Endodermal cell (in vitro differentiated cells): ENCODE measurements around the gene AP2S1. TPM values are rescaled to one million over a fixed set of nuclear protein-coding genes. Genes with fewer than 3 reads are reported as not detected.

Experiments
- DNase-seq: peaks from one replicate; pipeline ENCODE4 v3.0.0-alpha.2; 2017
- H3K27ac ChIP-seq: 2 replicates; pipeline ENCODE4 v1.5.1; 2013; ENCODE audit warnings: mild to moderate bottlenecking, low read depth, low read length, moderate library complexity
- H3K27me3 ChIP-seq: 2 replicates; pipeline ENCODE4 v1.6.1; 2013; ENCODE audit warnings: mild to moderate bottlenecking, low read length, moderate library complexity; ENCODE audit not compliant: insufficient read depth, control insufficient read depth, poor library complexity, severe bottlenecking
- H3K36me3 ChIP-seq: 2 replicates; pipeline ENCODE4 v1.7.0; 2013; ENCODE audit warnings: mild to moderate bottlenecking, low read length, moderate library complexity; ENCODE audit not compliant: control insufficient read depth, insufficient read depth
- H3K4me1 ChIP-seq: one replicate; pipeline ENCODE4 v1.7.0; 2013; ENCODE audit warnings: low read length; ENCODE audit not compliant: control insufficient read depth, insufficient read depth
- H3K4me3 ChIP-seq: 2 replicates; pipeline ENCODE4 v1.5.1; 2013; ENCODE audit warnings: mild to moderate bottlenecking, low read length, moderate library complexity
- H3K9ac ChIP-seq: 2 replicates; pipeline ENCODE4 v1.6.1; 2013; ENCODE audit warnings: mild to moderate bottlenecking, low read length, moderate library complexity; ENCODE audit not compliant: poor library complexity, severe bottlenecking; ENCODE audit errors: extremely low read depth
- H3K9me3 ChIP-seq: 2 replicates; pipeline ENCODE4 v1.6.1; 2013; ENCODE audit warnings: mild to moderate bottlenecking, low read length, moderate library complexity; ENCODE audit not compliant: control insufficient read depth
- H3K27ac Mint-ChIP-seq: 2 replicates; pipeline ENCODE4 v1.8.0; 2020; ENCODE audit warnings: mixed read lengths
- H3K27me3 Mint-ChIP-seq: 2 replicates; pipeline ENCODE4 v1.8.0; 2021; ENCODE audit warnings: mild to moderate bottlenecking, mixed read lengths; ENCODE audit not compliant: insufficient read depth
- H3K36me3 Mint-ChIP-seq: 2 replicates; pipeline ENCODE4 v1.8.0; 2020; ENCODE audit warnings: low read depth, mixed read lengths
- H3K4me1 Mint-ChIP-seq: 2 replicates; pipeline ENCODE4 v1.8.0; 2020; ENCODE audit warnings: mixed read lengths
- H3K4me3 Mint-ChIP-seq: 2 replicates; pipeline ENCODE4 v1.8.0; 2020; ENCODE audit warnings: mild to moderate bottlenecking, moderate library complexity, mixed read lengths
- H3K9me3 Mint-ChIP-seq: 2 replicates; pipeline ENCODE4 v1.8.0; 2020; ENCODE audit warnings: mild to moderate bottlenecking, mixed read lengths
- CTCF ChIP-seq: fragments of 200-600 bp; sonication (generic); conservative IDR thresholded peaks from 2 replicates; pipeline ENCODE4 v1.5.0; 2021; ENCODE audit warnings: antibody characterized with exemption, mild to moderate bottlenecking
- WGBS, 2 experiments: methylation state at CpG; one replicate each; pipeline versions ENCODE4 v1.1.5 to v1.1.7; 2013; ENCODE audit warnings: missing lambda C conversion rate in 2 of 2, mixed read lengths in 1 of 2; ENCODE audit not compliant: insufficient coverage in 1 of 2, insufficient read length in 1 of 2; 5-methylcytosine and 5-hydroxymethylcytosine counted together
- total RNA-seq, 2 donors: library from RNA; stranded (reverse); fragmentation: NEBNext Ultra II Directional in 1 of 2; extraction: Animal tissue kit (Norgen Biotek cat#: 25700) in 1 of 2; gene quantifications; 2 replicates in 1 of 2; 3 replicates in 1 of 2; pipeline ENCODE4 v1.2.1, GENCODE V29; 2021

Gene AP2S1
- total RNA-seq, 2 donors from 2014 or later, result 162 to 214 TPM

DNA sequence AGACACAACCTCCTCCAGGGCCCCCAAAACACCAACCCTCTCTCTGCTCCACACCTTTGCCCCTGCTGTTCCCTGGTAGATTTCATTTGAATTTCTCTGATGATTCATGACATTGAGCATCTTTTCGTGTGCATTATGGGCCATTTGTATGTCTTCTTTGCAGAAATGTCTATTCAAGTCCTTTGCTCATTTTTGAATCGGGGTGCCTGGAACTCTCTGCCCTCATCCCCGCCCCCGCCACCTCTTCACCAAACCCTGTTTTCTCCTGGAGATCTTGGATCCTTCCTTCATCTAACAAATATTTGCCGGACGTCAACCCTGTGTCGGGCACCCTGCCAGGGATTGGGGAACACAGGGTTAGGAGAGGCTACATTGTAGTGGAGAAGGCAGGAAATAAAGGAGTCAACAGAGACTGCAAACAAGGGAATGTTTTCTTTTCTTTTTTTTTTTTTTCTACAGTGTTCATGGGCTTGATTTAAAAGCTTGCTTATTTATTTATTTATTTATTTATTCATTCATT lies 36.7 kb downstream of the AP2S1 start:
- H3K36me3 ChIP-seq, result no peaks in the 10 kb centered on the region
- no peaks in the 10 kb centered on the region for H3K9me3 Mint-ChIP-seq
- peaks cover 71% of the 10 kb centered on the region for H3K27me3 Mint-ChIP-seq
- peaks cover 3% of the 10 kb centered on the region for H3K4me1 Mint-ChIP-seq
- no peak overlapping the region for H3K9ac ChIP-seq
- H3K4me1 ChIP-seq, result no peaks in the 10 kb centered on the region
- no peak for TF ChIP-seq CTCF
- no peak overlapping the region for H3K4me3 Mint-ChIP-seq
- no peak overlapping the region for H3K27ac Mint-ChIP-seq
- no peaks in the 10 kb centered on the region for H3K36me3 Mint-ChIP-seq
- no peak overlapping the region for H3K27ac ChIP-seq
- H3K4me3 ChIP-seq, result no peak overlapping the region
- no peak for DNase-seq
- 84 to 91% methylated on average over 4 to 7 of the region's 7 CpGs for WGBS, 2 experiments
- peaks cover 57% of the 10 kb centered on the region for H3K27me3 ChIP-seq
- H3K9me3 ChIP-seq, result no peaks in the 10 kb centered on the region

- no peaks in the 10 kb centered on the region for H3K4me1 ChIP-seq
- 68 to 73% methylated on average over 12 to 24 of the region's 24 CpGs for WGBS, 2 experiments
- H3K9ac ChIP-seq, result no peak overlapping the region
- H3K9me3 ChIP-seq, result no peaks in the 10 kb centered on the region
- H3K4me3 ChIP-seq, result no peak overlapping the region
- Mint-ChIP-seq H3K4me1 (peaks cover 3% of the 10 kb centered on the region), H3K36me3 (no peaks in the 10 kb centered on the region), H3K27ac (no peak overlapping the region), H3K4me3 (no peak overlapping the region), H3K9me3 (no peaks in the 10 kb centered on the region), H3K27me3 (peaks cover 64% of the 10 kb centered on the region)
- H3K36me3 ChIP-seq, result no peaks in the 10 kb centered on the region
- H3K27ac ChIP-seq, result no peak overlapping the region
- DNase-seq, result no peak
- no peak for TF ChIP-seq CTCF
- peaks cover 51% of the 10 kb centered on the region for H3K27me3 ChIP-seq
Observed at GRCh38 chr19:46812977-46813838, 37.4 kb downstream of the AP2S1 start.

DNA sequence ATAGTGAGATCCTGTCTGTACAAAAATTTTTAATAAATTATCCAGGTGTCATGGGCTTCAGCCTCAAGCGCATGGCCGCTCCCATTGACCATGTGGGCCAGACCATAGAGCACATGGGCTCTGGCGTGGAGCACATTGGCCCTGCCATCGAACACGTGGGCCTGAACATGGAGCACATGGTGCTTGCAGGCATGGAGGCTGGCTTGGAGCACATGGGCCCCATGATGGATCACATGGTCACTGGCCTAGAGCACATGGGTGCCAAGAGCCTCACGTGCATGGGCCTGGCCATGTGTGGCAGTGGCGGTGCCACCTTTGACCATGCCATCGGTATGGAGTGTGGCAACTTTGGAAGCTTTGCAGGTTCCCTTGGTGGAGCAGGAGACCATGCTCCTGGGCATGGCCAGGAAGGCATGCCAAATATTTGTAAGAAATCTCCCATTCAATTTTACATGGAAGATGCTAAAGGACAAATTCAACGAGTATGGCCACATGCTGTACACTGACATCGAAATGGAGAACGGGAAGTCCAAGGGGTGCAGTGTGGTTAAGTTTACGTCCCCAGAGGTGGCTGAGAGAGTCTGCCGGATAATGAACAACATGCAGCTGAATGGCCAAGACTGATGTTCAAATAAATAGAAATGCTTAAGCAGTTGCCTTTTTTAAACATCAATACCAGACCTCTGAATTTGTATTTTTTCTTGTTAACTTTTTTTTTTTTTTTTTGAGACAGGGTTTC lies 40.9 kb downstream of the AP2S1 start:
- no peak for DNase-seq
- Mint-ChIP-seq H3K36me3 (no peaks in the 10 kb centered on the region), H3K4me1 (peaks cover 3% of the 10 kb centered on the region), H3K27me3 (peaks cover 42% of the 10 kb centered on the region), H3K27ac (no peak overlapping the region), H3K4me3 (no peak overlapping the region), H3K9me3 (no peaks in the 10 kb centered on the region)
- H3K36me3 ChIP-seq, result no peaks in the 10 kb centered on the region
- 93 to 99% methylated on average over 13 of the region's 13 CpGs for WGBS, 2 experiments
- TF ChIP-seq CTCF, result no peak
- no peak overlapping the region for H3K9ac ChIP-seq
- H3K4me3 ChIP-seq, result no peak overlapping the region
- H3K9me3 ChIP-seq, result no peaks in the 10 kb centered on the region
- H3K27me3 ChIP-seq, result peaks cover 16% of the 10 kb centered on the region
- H3K4me1 ChIP-seq, result no peaks in the 10 kb centered on the region
- H3K27ac ChIP-seq, result no peak overlapping the region
